GM21825 (cell line): ENCODE data around the gene DMD.
"Not testable (repeated sequence)": the region's sequence is repeated elsewhere in the genome, so short reads cannot be mapped to it uniquely, and the experiment has no call there.

Source experiments
- ATAC-seq: cut with Tn5 transposase; IDR thresholded peaks from one replicate; pipeline ENCODE4 v1.9.1; 2021; ENCODE audit warnings: mild to moderate bottlenecking, moderate library complexity; ENCODE audit not compliant: unreplicated experiment

Gene DMD

GRCh38 chrX:31656013-31656412, 1555.3 kb downstream of the DMD start:
- no peak for ATAC-seq

- ATAC-seq, result no peak
Observed at GRCh38 chrX:31653422-31653821, 1557.9 kb downstream of the DMD start.

- no peak for ATAC-seq
Observed at GRCh38 chrX:31652650-31653049, 1558.7 kb downstream of the DMD start.

- no peak for ATAC-seq
Observed at GRCh38 chrX:31649201-31649600, 1562.1 kb downstream of the DMD start.

- no peak for ATAC-seq
Observed at GRCh38 chrX:31633349-31633748, 1578.0 kb downstream of the DMD start.

- ATAC-seq, result no peak
Observed at GRCh38 chrX:31629195-31629594, 1582.2 kb downstream of the DMD start.

GRCh38 chrX:31609130-31609529, 1602.2 kb downstream of the DMD start:
- ATAC-seq, result no peak

GRCh38 chrX:31608638-31609037, 1602.7 kb downstream of the DMD start:
- ATAC-seq, result no peak

- ATAC-seq, result no peak
Observed at GRCh38 chrX:31606771-31607170, 1604.6 kb downstream of the DMD start.

GRCh38 chrX:31604629-31605221, 1606.6 kb downstream of the DMD start:
- ATAC-seq, result peak; percentile 75

GRCh38 chrX:31603411-31604120, 1607.8 kb downstream of the DMD start:
- no peak for ATAC-seq

GRCh38 chrX:31600823-31601222, 1610.5 kb downstream of the DMD start:
- ATAC-seq, result no peak

- ATAC-seq, result no peak
Observed at GRCh38 chrX:31593353-31593752, 1618.0 kb downstream of the DMD start.

- ATAC-seq, result no peak
Observed at GRCh38 chrX:31591355-31591754, 1620.0 kb downstream of the DMD start.

- no peak for ATAC-seq
Observed at GRCh38 chrX:31590581-31591114, 1620.7 kb downstream of the DMD start.

GRCh38 chrX:31589503-31589902, 1621.8 kb downstream of the DMD start:
- no peak for ATAC-seq

- no peak for ATAC-seq
Observed at GRCh38 chrX:31588355-31588754, 1623.0 kb downstream of the DMD start.

GRCh38 chrX:31583892-31584291, 1627.5 kb downstream of the DMD start:
- ATAC-seq, result not testable (repeated sequence)

- ATAC-seq, result no peak
Observed at GRCh38 chrX:31580726-31581125, 1630.6 kb downstream of the DMD start.

GRCh38 chrX:31580227-31580626, 1631.1 kb downstream of the DMD start:
- ATAC-seq, result no peak

GRCh38 chrX:31572360-31572759, 1639.0 kb downstream of the DMD start:
- ATAC-seq, result no peak

- ATAC-seq, result no peak
Observed at GRCh38 chrX:31570658-31571057, 1640.7 kb downstream of the DMD start.
